HL-60 (cell line): ENCODE measurements around the gene FGD6.

ENCODE experiments used
- DNase-seq, 2 experiments: peaks; one replicate each; pipeline ENCODE4 v3.0.0-alpha.2; 2010 to 2020; ENCODE audit warnings: low read depth in 1 of 2, low spot score in 1 of 2
- H3K27ac ChIP-seq: fragments of 250-450 bp; sonication (Bioruptor Pico); replicated peaks from 2 replicates; pipeline ENCODE4 v1.5.1; 2020; ENCODE audit warnings: mild to moderate bottlenecking, moderate library complexity
- H3K27me3 ChIP-seq: fragments of 250-450 bp; sonication (Bioruptor Pico); 2 replicates; pipeline ENCODE4 v1.5.1; 2021; ENCODE audit warnings: mild to moderate bottlenecking, moderate library complexity; ENCODE audit not compliant: insufficient read depth, poor library complexity, severe bottlenecking
- H3K4me3 ChIP-seq: replicated peaks from 2 replicates; pipeline ENCODE4 v1.5.1; 2011; ENCODE audit warnings: mild to moderate bottlenecking, control low read depth, low read length; ENCODE audit not compliant: insufficient read depth
- CTCF ChIP-seq: IDR thresholded peaks from one replicate; pipeline ENCODE4 v1.5.1; 2011; ENCODE audit warnings: low read length, control low read depth, inconsistent platforms; ENCODE audit not compliant: insufficient read depth
- GABPA ChIP-seq: IDR thresholded peaks from 2 replicates; pipeline ENCODE4 v1.6.1; 2012; ENCODE audit warnings: low read depth
- POLR2AphosphoS5 ChIP-seq: IDR thresholded peaks from 2 replicates; pipeline ENCODE4 v1.6.1; 2012; ENCODE audit warnings: low read depth
- SPI1 ChIP-seq: IDR thresholded peaks from 2 replicates; pipeline ENCODE4 v1.6.1; 2012; ENCODE audit warnings: low read depth, mild to moderate bottlenecking, borderline replicate concordance
- TF ChIP-seq, protein P1 (sequence below): IDR thresholded peaks from 2 replicates; pipeline ENCODE4 v1.6.1; 2012; ENCODE audit warnings: low read depth; ENCODE audit not compliant: insufficient replicate concordance

The FGD6 gene

GRCh38 chr12:95126736-95127135, 90.5 kb downstream of the FGD6 start:
- H3K27ac ChIP-seq: no peak overlapping the region
- no peak for DNase-seq
- TF ChIP-seq, protein P1, sequence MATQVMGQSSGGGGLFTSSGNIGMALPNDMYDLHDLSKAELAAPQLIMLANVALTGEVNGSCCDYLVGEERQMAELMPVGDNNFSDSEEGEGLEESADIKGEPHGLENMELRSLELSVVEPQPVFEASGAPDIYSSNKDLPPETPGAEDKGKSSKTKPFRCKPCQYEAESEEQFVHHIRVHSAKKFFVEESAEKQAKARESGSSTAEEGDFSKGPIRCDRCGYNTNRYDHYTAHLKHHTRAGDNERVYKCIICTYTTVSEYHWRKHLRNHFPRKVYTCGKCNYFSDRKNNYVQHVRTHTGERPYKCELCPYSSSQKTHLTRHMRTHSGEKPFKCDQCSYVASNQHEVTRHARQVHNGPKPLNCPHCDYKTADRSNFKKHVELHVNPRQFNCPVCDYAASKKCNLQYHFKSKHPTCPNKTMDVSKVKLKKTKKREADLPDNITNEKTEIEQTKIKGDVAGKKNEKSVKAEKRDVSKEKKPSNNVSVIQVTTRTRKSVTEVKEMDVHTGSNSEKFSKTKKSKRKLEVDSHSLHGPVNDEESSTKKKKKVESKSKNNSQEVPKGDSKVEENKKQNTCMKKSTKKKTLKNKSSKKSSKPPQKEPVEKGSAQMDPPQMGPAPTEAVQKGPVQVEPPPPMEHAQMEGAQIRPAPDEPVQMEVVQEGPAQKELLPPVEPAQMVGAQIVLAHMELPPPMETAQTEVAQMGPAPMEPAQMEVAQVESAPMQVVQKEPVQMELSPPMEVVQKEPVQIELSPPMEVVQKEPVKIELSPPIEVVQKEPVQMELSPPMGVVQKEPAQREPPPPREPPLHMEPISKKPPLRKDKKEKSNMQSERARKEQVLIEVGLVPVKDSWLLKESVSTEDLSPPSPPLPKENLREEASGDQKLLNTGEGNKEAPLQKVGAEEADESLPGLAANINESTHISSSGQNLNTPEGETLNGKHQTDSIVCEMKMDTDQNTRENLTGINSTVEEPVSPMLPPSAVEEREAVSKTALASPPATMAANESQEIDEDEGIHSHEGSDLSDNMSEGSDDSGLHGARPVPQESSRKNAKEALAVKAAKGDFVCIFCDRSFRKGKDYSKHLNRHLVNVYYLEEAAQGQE: no peak
- TF ChIP-seq POLR2AphosphoS5 (no peak), CTCF (no peak), SPI1 (no peak)
- H3K27me3 ChIP-seq: no peaks in the 10 kb centered on the region
- no peak overlapping the region for H3K4me3 ChIP-seq

- Histone ChIP-seq H3K4me3 (no peak overlapping the region), H3K27me3 (no peaks in the 10 kb centered on the region), H3K27ac (no peak overlapping the region)
- no peak for DNase-seq
- no peak for TF ChIP-seq GABPA
- no peak for TF ChIP-seq CTCF
- TF ChIP-seq, protein P1: no peak
- no peak for TF ChIP-seq SPI1
- no peak for TF ChIP-seq POLR2AphosphoS5
Observed at GRCh38 chr12:95126076-95126475, 91.2 kb downstream of the FGD6 start.

GRCh38 chr12:95124106-95124505, 93.2 kb downstream of the FGD6 start:
- DNase-seq: no peak
- no peaks in the 10 kb centered on the region for H3K27me3 ChIP-seq
- no peak overlapping the region for H3K27ac ChIP-seq
- no peak overlapping the region for H3K4me3 ChIP-seq
- TF ChIP-seq, protein P1: no peak
- no peak for TF ChIP-seq GABPA

DNA sequence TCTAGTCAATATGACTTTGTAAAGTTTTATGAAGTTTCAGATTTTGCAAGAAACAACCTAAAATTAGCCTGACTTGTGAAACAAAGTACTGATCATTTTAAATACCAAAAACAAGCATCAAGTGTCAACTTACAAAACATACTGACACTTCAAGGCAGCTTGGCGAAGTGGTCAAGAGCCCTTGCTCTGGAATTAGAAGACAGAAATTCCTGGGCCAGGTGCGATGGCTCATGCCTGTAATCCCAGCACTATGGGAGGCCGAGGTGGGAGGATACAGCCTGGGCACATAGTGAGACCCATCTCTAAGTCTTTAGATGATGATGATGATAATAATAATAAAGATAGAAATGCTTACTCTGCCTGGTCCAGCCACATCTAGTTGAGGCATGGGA, 98.5 kb downstream of the FGD6 start:
- TF ChIP-seq POLR2AphosphoS5 (no peak), GABPA (no peak), CTCF (no peak), SPI1 (no peak)
- TF ChIP-seq, protein P1: no peak
- Histone ChIP-seq H3K27me3 (no peaks in the 10 kb centered on the region), H3K27ac (no peak overlapping the region), H3K4me3 (no peak overlapping the region)
- no peak for DNase-seq
